Duodenal mucosa (tissue), 2 donors: ENCODE measurements around the gene DMPK.

Source experiments
- H3K27ac ChIP-seq: one replicate; pipeline ENCODE4 v1.7.0; 2013; ENCODE audit warnings: low read depth, low read length
- H3K27me3 ChIP-seq, 2 donors: one replicate each; pipeline ENCODE4 v1.7.0; 2013; ENCODE audit warnings: low read length in 2 of 2, control low read depth in 1 of 2; ENCODE audit not compliant: insufficient read depth in 2 of 2, control insufficient read depth in 1 of 2
- H3K36me3 ChIP-seq, 2 donors: one replicate each; pipeline ENCODE4 v1.7.0; 2013; ENCODE audit warnings: low read length in 2 of 2, control low read depth in 1 of 2; ENCODE audit not compliant: insufficient read depth in 2 of 2, control insufficient read depth in 1 of 2
- H3K4me1 ChIP-seq, 2 donors: one replicate each; pipeline ENCODE4 v1.7.0; 2013; ENCODE audit warnings: low read length in 2 of 2, control low read depth in 1 of 2; ENCODE audit not compliant: insufficient read depth in 2 of 2, control insufficient read depth in 1 of 2
- H3K4me3 ChIP-seq, 2 donors: one replicate each; pipeline ENCODE4 v1.7.0; 2013; ENCODE audit warnings: low read length in 2 of 2, low read depth in 1 of 2
- H3K9ac ChIP-seq, 2 donors: one replicate each; pipeline ENCODE4 v1.7.0; 2013; ENCODE audit warnings: low read length in 2 of 2, low read depth in 1 of 2
- H3K9me3 ChIP-seq, 2 donors: one replicate each; pipeline ENCODE4 v1.7.0; 2013; ENCODE audit warnings: low read length in 2 of 2, control low read depth in 1 of 2; ENCODE audit not compliant: control insufficient read depth in 1 of 2

Gene DMPK

DNA sequence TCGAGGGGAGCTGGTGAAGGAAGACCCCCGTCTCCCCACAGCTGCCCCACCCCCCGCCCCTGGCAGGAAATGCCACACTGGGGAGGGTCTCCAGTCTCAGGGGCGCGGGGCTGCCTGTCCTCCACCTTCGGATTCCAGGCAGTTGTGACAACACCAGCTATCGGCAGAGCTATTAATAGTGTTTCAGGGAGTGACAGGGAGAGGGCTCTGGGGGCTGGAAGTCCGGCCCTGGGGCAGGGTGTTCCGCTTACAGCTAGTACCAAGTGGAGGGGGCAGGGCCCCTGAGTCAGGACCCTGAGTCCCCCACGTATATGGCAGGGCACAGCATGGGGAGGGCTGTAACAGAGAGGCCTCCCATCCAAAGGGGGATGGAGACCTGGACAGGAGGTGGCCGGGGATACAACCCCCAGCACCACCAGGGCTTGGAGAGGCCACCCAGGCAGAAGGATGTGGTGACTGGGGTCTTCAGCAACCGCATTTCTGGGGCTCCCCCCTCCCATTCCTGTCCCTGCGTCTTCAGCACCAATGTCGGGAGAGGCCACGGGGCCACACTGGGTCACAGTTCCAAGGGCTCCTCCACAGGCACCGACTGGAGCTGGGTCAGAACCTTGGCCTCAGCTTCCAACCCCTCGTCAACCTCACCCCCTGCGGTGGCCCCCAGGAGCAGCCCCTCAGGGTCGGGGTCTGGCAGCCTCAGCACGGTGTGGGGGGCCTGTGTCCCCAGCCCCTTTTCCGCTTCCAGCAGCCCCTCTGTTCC lies 17.2 kb downstream of the DMPK start:
- no peaks in the 10 kb centered on the region for H3K36me3 ChIP-seq
- no peak overlapping the region for H3K27ac ChIP-seq
- no peaks in the 10 kb centered on the region for H3K27me3 ChIP-seq
- H3K9ac ChIP-seq = no peak overlapping the region
- H3K4me1 ChIP-seq = peaks cover 0 to 9% of the 10 kb centered on the region in 2 donors
- no peaks in the 10 kb centered on the region for H3K9me3 ChIP-seq
- no peak overlapping the region for H3K4me3 ChIP-seq

DNA sequence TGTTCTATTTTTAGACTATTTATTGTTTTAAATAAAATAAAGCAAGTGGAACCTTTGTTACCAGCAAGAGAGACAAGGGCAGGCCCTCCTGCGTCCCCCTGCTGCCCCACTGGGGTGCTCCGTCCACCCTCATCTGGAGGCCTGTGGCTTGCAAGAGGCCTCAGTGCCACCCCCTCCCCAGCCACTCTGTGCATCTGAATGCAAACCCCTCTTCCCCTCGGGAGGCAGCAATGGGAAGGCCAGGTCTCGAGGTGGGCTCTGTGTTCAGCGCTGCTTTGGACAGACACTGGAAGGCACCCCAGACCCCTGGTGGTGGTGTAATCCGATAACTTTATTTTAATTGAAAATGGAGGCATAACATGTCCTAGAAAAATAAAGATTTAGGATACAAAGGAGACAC lies 17.8 kb downstream of the DMPK start:
- no peaks in the 10 kb centered on the region for H3K27me3 ChIP-seq
- no peak overlapping the region for H3K9ac ChIP-seq
- no peak overlapping the region for H3K27ac ChIP-seq
- no peaks in the 10 kb centered on the region for H3K36me3 ChIP-seq
- H3K9me3 ChIP-seq = no peaks in the 10 kb centered on the region
- H3K4me3 ChIP-seq = no peak overlapping the region
- peaks cover 0 to 4% of the 10 kb centered on the region in 2 donors for H3K4me1 ChIP-seq

DNA sequence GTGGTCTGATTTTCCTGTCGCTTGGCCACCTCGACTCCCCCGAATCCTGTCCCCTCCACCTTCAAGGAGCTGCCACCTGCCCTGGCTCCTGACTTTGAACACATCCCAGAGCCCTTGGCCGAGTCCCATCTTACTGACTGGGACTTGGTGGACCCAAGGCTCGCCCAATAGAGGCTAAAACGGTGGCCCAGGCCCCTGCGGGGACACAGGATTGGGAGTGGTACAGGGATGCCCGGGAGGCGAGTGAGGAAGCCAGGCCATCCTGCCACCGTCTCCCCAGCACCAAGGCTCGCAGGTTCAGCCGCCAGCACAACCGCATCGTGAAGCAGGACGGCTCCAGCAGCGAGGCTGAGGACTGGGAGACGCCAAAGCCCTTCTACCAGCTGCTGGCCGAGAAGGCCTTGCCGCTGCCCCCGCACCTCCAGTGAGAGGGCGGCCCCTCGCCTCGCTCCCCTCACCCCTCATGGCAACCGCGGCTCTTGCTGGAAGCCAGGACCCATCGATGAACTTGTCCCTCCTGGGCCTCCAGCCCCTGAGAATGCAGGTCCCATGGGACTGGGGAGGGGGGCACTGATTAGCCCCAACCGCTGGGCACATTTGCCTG lies 18.5 kb downstream of the DMPK start:
- Histone ChIP-seq H3K9ac (no peak overlapping the region), H3K36me3 (no peaks in the 10 kb centered on the region), H3K4me1 (peaks cover 0 to 4% of the 10 kb centered on the region in 2 donors), H3K27me3 (no peaks in the 10 kb centered on the region), H3K9me3 (no peaks in the 10 kb centered on the region), H3K4me3 (no peak overlapping the region), H3K27ac (no peak overlapping the region)

DNA sequence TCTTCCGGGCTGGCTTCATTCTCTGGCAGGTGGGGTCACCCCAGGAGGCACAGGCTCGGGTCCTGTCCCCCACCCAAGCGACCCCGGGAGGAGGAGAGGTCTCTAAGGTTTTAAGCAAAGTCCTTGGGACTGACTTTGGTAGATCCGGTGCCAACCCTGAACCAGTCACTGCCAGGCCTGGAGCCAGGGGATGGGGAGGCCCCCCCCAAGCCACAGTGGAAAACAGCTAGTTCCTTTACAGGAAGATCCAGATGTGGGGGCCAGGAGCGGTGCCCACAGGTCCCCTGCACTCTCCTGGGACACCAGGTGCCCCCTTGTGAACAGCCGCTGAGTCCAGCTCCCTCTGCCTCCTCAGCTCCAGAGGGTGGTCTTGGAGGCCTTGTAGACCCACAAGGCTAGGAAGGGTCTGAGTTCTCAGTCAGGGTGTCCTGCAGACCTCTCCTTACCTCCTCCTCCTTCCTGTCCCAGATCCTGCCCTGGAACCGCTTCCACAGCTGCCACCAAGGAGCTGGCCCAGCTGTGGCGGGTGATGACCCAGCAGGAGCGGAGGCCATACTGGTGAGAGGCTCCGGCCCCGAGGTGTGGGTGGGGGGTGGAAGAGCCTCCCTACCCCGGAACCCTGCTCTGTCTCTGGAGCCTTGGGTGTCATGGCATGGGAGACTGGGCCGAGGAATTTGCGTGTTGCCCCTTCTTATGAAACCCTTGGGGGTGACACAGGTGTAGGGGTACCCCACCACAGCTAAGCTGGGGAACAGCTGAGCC lies 19.2 kb downstream of the DMPK start:
- no peaks in the 10 kb centered on the region for H3K27me3 ChIP-seq
- H3K36me3 ChIP-seq = no peaks in the 10 kb centered on the region
- peaks cover 0 to 4% of the 10 kb centered on the region in 2 donors for H3K4me1 ChIP-seq
- no peaks in the 10 kb centered on the region for H3K9me3 ChIP-seq
- no peak overlapping the region for H3K27ac ChIP-seq
- H3K9ac ChIP-seq = no peak overlapping the region
- H3K4me3 ChIP-seq = no peak overlapping the region

DNA sequence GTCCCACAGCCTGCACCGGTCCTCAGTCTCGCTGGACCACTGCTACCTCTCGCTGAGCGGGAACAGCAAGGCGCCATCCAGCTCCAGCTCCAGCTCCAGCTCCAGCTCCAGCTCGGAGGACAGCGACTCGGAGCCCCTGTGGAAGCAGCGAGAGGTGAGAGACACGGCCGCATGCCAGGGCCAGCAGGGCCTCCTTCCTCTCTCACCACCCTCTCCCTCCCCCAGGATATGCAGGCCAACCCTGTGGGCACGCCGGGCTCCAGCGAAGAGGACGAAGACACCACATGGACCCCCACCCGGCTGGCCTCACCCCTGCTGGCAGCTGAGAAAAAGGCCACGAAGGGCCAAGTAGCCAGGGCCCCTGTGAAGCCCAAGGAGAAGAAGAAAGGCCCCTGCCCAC lies 20.6 kb downstream of the DMPK start:
- H3K9ac ChIP-seq = no peak overlapping the region
- no peaks in the 10 kb centered on the region for H3K36me3 ChIP-seq
- no peak overlapping the region for H3K27ac ChIP-seq
- H3K27me3 ChIP-seq = no peaks in the 10 kb centered on the region
- no peaks in the 10 kb centered on the region for H3K9me3 ChIP-seq
- no peak overlapping the region for H3K4me3 ChIP-seq
- H3K4me1 ChIP-seq = no peaks in the 10 kb centered on the region

DNA sequence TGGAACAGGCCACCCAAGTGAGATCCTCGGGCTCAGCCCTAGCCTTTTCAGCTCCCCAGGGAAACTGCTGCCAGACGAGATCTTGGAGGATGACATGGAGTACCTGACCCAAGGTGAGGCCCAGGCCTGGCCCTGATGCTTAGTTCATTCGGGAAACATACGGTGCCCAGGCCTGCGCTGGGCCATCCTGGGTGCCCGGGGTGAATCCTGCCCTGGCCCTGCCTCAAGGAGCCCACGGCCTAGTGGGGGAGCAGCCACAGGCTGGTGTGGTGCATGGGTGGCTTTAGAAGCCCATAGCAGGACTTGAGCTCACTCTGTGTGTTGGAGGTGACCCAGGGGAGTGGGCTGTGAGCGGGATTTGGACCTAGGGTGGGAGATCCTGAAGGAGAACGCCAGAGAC lies 23.4 kb downstream of the DMPK start:
- Histone ChIP-seq H3K27ac (no peak overlapping the region), H3K4me1 (no peaks in the 10 kb centered on the region), H3K36me3 (no peaks in the 10 kb centered on the region), H3K4me3 (no peak overlapping the region), H3K27me3 (no peaks in the 10 kb centered on the region), H3K9ac (no peak overlapping the region), H3K9me3 (no peaks in the 10 kb centered on the region)

DNA sequence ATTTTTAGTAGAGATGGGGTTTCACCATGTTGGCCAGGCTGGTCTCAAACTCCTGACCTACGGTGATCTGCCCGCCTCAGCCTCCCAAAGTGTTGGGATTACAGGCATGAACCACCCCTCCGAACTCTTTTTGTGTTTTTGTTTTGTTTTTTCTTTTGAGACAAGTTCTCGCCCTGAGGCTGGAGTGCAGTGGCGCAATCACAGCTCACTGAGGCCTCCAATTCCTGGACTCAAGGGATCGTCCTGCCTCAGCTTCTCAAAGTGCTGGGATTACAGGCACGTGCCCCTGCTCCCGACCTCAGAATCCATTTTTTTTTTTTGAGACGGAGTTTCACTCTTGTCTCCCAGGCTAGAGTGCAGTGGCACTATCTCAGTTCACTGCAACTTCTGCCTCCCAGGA lies 24.6 kb downstream of the DMPK start:
- H3K27me3 ChIP-seq = no peaks in the 10 kb centered on the region
- H3K27ac ChIP-seq = no peak overlapping the region
- no peaks in the 10 kb centered on the region for H3K36me3 ChIP-seq
- H3K9ac ChIP-seq = no peak overlapping the region
- H3K4me3 ChIP-seq = no peak overlapping the region
- H3K9me3 ChIP-seq = no peaks in the 10 kb centered on the region
- H3K4me1 ChIP-seq = no peaks in the 10 kb centered on the region

DNA sequence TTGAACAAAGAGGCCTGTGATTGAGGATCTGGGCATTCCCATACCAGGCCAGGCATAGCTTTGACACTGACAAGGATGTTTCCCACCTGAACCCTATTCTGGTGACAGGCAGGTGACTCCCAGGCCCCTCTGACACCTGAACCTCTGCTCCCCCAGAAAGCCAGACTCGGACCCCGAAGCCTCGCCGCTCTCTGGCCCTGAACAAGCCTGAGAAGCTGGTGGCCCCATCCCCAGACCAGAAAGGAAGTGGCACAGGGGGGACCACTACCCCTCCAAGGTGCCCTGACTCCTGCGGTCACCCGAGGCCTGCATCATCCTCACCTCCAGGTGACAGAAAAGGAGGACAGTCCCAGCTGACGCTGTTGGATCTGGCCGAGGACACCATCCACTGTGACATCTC lies 28.0 kb downstream of the DMPK start:
- H3K9ac ChIP-seq = no peak overlapping the region
- no peaks in the 10 kb centered on the region for H3K36me3 ChIP-seq
- H3K4me3 ChIP-seq = no peak overlapping the region
- no peaks in the 10 kb centered on the region for H3K4me1 ChIP-seq
- no peak overlapping the region for H3K27ac ChIP-seq
- H3K27me3 ChIP-seq = no peaks in the 10 kb centered on the region
- no peaks in the 10 kb centered on the region for H3K9me3 ChIP-seq

DNA sequence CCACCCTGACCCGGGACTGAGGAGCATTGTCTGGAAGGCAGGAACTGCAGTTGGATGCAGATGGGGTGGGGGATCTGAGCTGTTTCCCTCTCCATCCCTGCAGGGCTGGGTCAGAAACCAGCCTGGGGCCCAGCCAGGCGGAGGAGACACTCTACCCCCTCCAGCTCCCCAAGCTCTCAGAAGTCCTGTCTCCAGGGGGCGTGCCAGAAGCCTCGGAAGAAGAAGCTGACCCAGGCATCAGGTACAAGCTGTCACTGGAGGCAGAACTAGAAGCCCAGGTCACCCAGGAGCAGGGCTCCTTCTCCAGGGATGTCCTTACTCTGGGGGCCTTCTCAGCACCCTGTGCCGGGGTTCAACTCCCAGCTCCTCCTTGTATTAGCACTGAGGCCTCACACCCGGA lies 28.7 kb downstream of the DMPK start:
- no peak overlapping the region for H3K27ac ChIP-seq
- H3K27me3 ChIP-seq = no peaks in the 10 kb centered on the region
- H3K36me3 ChIP-seq = no peaks in the 10 kb centered on the region
- no peaks in the 10 kb centered on the region for H3K9me3 ChIP-seq
- no peak overlapping the region for H3K4me3 ChIP-seq
- H3K4me1 ChIP-seq = no peaks in the 10 kb centered on the region
- no peak overlapping the region for H3K9ac ChIP-seq

DNA sequence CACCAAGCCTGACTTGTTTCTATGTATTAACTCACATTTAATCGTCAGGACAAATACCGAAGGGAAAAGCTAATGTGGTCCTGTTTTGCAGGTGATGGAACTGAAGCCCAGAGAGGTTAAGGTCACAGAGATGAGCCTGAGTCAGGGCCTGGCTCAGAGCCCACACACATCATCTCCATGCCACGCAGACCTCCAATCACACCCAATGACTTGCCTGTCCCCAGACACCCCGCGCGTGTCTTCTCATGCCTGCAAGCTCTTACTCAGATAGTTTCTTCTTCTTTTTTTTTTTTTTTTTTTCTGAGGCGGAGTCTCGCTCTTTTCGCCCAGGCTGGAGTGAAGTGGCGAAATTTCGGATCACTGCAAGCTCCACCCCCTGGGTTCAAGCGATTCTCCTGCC lies 29.7 kb downstream of the DMPK start:
- H3K36me3 ChIP-seq = no peaks in the 10 kb centered on the region
- H3K27me3 ChIP-seq = no peaks in the 10 kb centered on the region
- no peaks in the 10 kb centered on the region for H3K4me1 ChIP-seq
- H3K9ac ChIP-seq = no peak overlapping the region
- no peaks in the 10 kb centered on the region for H3K9me3 ChIP-seq
- H3K27ac ChIP-seq = no peak overlapping the region
- no peak overlapping the region for H3K4me3 ChIP-seq
